GM21737 (cell line): ENCODE measurements around the gene FMNL2.
"Not testable (repeated sequence)": the region's sequence is repeated elsewhere in the genome, so short reads cannot be mapped to it uniquely, and the experiment has no call there.

ENCODE experiments used
- ATAC-seq: cut with Tn5 transposase; IDR thresholded peaks from one replicate; pipeline ENCODE4 v1.9.1; 2021; ENCODE audit warnings: mild to moderate bottlenecking, moderate library complexity; ENCODE audit not compliant: unreplicated experiment

The FMNL2 gene

DNA sequence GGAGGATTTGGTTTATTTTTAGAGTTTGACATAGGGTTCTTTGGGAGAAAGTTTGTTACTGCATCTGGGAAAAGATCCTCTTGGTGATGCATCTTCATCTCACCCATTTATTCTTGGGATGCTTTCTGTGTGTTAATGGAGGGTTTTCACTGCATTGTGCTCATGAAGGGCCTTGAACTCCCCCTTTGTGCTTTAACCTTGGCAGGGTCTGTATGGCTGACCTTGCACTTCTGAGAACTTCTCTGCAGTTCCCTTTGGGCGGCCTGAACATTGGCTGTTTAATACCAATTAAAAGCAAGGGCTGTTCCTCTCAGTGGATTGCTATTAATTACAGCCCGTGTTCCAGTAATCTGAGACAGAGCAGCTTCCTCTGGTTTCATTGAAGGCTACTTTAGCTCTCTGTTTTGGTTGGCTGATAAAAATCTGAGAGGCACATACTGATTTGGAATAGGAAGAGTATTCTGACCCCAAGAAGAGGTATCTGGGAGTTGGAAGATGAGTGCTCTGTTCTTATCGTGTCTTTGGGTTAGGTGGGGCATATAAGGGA is 37.5 kb downstream of the FMNL2 start:
- no peak for ATAC-seq

DNA sequence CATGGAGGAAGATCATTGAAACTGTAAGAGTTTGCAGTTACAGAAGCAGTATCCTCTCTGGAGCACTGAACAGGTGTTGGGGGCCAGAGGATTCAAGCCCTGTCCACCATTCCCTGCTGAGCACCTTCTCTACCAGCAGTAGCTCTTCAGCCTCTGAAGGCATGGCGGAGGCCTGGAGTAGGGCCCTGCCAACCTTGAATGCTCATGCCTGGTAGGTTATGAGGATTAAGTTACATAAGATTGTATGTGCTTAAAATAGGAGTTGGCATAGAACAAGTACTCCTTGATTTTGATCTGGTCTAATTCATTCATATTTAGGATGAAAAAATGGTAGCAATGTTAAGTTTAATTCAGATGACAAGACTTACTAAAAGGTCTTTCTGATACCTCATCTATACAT is 40.2 kb downstream of the FMNL2 start:
- ATAC-seq = no peak

DNA sequence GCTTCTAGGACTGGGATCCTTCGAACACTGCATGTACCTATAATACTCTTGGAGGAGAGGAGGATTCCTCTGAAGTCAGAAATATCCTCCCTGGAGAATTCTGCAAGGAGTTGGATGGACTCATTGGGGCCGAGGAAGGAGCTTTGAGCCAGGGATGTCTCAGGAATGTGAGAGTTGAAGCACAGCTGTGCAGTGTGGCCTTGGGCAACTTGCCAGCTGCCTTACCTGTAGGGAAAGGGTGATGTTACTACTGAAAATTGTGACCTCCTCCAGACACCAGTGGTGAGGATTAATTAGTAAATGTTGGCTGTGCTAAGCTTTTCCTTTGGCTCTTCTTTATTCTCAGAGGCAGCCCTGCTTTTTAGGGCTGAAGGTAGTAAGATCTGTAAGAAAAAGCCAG is 41.4 kb downstream of the FMNL2 start:
- ATAC-seq = no peak

DNA sequence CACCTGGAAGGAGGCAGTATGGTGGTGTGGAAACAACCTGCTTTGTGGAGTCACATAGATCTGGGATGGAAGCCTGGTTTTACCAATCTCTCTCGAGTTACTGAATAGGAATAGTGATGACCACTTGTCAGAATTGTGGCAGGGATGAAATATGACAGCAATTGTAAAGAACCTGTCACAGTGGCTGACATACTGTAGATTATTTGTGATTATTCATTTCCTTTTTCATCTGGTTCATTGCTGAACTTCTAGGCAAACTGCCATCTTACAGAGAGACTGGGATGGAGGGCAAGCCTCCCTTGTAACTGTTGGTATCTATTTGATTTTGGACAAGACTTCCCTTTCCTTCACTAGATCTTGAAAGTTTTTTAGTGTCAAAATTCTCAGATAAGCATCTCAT is 42.0 kb downstream of the FMNL2 start:
- ATAC-seq = no peak

DNA sequence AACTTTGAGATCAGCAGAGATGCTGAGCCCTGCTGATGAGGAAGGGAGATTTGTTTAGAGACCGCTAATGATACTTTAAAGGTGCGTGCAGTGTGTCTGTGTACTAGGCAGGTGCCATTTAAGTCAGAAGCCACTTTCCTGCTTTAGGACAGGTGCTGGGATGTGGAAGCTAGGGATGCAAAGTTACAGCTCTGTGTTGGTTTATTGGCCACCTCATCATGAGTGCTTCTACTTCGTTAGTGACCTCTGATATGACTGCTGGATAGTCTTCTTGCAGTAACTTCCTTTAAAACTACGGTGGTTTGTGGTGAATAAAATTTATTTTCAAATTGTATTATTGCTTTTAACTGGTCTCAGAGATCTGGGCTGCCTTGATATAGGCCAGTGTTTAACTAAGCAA is 44.1 kb downstream of the FMNL2 start:
- ATAC-seq = no peak

DNA sequence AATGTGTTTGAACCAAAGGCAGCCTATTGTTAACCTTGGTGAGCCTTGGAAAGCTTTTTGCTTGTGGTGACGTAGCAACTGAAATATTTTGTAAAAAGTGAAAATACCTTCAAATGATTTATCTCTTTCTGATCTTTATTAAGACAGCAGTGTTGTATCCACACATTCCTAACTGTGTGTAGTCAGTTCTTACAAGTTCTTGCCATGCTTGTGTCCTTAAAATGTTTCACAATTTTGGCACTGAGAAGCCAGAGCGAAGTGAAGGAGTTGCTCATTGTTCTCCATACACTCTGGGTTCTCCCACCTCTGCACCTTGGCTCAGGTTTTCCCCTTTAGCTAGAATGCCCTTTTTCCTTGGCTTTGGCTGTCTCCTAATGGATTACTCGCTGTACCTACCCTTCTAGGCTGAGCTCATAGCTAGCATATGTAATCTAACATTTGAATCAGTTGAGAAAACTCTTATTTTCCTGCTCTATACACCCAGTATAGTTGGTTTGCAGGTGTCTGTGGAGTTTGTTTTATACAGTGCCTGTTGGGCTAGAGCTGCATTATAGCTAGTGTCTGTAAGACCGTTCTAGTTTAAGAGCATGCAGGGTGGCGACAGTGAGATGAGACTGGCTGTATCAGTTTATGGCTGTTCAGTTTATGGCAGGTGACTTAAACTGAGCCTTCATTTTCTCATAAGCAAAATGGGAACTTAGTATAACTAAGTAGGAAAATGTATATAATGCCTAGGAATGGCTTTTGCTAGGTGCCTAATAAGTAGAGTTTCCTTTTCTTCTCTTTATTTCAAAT is 45.5 kb downstream of the FMNL2 start:
- ATAC-seq = no peak

DNA sequence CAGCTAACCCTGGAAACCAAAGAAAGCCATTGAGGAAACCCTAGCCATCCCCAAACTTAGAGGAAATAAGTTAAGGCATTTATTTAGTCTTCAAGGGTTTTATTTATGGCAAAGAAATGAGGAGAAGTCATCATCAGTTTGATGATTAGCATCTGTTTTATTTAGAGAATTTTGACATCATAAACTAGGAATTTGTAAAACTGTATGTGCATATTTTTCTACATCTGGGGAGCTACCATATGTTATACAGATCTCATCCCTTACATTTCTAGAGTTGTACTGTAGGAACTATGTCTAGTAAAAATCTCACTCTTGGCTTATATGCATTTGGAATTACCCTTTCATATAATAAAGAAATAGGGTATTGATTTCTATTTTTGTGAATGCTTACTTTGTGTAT is 48.7 kb downstream of the FMNL2 start:
- ATAC-seq = no peak

DNA sequence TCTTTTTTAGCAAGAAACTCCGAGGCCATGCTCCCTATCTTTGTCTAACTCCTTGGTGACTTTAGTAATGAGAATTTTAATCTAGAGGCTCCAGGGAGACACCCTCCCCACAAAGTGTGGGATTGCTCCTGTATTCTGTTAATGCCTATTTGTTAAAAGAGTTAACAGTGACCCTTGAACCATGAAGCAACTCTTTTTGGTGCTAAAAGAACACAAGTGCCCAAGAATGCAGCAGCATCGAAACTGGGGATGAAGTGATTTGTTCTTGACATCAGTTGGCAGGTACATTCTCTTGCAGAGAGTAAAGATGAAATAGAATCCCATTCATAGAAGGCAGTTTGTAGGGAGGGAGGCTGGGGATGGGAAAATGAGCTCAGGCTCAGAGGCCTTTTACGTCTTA is 50.0 kb downstream of the FMNL2 start:
- no peak for ATAC-seq

DNA sequence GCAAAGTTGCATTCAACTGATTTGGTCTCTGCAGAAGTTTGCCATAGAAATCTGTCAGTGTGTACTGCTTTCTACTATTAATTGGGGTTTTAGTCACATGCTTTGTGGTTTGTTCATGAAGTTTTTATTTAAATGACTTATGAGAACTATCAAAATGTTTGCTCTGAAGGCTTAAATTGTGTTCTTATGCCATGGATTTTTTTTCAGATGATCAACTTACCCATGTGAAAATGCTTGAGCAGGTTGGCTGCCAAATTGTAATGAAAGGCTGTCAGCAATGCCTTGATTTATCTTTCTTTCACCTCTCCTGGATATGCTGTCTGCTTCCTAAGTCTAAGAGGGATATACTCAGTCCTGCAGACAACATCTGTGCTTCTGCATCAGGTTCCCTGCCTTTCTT is 50.7 kb downstream of the FMNL2 start:
- ATAC-seq = no peak

DNA sequence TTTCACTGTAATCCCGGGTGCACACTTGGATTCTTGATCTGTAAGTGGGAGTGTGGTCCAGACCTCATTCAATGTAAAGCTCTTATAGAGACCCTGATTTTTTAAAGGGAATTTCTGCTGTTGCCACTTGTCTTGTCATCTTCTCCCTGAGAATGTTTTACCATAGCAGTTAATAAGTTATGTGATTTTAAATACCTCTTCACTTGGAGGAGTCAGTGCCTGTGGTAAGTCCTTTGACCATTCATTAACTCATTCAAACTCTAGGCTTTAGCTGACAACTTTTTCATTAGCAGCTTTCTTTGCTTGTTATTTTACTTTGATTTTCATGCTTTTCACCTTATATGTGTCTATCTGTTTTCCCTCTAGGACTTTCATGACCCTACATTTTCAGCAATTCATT is 51.3 kb downstream of the FMNL2 start:
- no peak for ATAC-seq

DNA sequence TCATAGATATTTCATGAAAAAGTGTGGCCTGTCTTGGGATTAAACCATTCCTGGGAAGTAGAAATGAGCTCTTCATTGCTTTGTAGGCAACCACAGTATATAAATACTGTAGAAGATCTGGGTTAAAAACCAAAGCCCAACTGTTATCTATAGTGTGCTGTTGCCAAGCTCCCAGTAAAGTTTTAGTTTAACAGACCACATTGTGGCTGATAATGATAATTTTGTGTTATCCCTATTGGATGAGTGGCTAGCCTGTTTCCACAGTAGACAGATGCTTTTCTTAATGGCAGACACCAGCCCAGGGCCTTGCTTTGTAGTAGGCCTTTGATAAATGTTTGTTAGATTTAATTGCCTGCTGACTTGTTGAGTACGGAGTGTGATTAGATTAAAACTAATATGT is 52.1 kb downstream of the FMNL2 start:
- no peak for ATAC-seq

DNA sequence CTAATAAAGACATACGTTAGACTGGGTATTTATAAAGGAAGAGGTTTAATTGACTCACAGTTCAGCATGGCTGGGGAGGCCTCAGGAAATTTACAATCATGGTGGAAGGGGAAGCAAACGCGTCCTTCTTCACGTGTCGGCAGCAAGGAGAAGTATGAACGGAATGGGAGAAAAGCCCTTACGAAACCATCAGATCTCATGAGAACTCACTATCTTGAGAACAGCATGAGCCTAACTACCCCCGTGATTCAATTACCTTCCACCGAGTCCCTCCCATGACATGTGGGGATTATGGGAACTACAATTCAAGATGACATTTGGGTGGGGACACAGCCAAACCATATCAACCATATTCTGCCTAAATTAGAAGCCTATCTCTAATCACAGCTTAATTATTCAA is 53.3 kb downstream of the FMNL2 start:
- ATAC-seq = not testable (repeated sequence)

DNA sequence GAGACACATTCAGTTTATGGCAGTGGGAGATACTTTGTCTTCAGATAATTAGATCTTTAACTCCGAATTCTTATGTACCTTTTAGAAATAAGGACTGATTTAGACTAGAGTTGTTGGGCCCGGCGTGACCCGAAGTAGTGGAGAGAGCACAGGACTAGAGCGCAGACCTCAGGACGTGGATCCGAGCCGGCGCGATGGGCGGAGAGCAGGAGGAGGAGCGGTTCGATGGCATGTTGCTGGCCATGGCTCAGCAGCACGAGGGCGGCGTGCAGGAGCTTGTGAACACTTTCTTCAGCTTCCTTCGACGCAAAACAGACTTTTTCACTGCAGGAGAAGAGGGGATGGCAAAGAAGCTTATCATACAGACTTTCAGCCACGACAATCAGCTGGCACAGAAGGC is 54.5 kb downstream of the FMNL2 start:
- no peak for ATAC-seq

DNA sequence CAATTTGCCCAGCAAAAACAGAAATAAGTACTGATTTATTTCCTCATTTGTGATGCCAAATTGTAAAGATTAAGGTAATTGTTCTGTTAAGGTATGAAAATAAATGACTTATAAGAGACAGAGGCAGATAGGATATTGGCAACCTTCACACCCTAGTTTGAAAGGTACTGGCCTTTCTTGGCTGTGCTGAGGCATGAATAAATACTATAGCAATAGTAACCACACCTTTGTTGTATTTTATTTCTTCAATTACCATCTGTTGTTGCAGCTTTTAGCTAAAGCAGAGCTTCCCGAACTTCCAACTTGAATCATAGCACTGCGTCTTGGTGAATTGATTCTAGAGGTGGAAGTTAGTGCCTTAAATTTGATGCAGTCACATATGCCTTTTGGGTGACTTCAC is 55.9 kb downstream of the FMNL2 start:
- ATAC-seq = no peak

DNA sequence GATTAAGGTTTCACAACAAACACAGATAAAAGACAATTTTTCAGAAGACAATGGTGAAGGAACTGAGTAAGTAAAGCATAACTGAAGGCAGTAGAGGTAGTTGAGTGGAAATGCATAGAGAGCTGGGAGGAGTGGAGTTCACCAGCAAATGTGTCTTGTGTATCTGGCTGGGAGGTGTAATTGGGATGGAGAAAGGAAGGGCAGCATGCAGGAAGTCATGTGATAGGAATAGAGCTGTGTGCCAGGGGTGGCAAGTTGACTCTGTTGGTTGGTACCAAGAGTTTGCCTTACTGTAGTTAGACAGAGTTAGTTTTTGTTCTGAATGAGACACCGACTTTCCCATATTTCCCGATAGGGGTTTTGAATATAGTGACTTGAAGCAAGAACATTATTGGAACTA is 56.3 kb downstream of the FMNL2 start:
- no peak for ATAC-seq

DNA sequence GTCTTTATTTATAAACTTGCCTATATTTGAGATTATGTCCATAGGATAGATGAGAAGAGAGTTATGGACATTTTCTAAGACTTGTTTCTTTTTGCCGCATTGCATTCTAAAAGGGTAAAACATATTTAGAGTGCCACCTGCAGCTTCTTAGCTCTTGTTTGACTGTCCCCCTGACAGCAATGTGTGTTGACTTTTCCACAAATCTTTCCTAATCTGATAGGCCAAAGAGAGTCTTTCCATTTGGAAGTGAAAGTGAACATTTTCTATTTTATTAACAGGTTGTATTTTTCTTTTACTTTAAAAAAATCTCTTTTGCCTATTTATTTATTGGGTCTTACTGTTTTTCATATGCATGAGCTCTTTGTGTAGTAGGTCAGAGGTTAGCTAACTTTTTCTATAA is 58.4 kb downstream of the FMNL2 start:
- ATAC-seq = no peak

DNA sequence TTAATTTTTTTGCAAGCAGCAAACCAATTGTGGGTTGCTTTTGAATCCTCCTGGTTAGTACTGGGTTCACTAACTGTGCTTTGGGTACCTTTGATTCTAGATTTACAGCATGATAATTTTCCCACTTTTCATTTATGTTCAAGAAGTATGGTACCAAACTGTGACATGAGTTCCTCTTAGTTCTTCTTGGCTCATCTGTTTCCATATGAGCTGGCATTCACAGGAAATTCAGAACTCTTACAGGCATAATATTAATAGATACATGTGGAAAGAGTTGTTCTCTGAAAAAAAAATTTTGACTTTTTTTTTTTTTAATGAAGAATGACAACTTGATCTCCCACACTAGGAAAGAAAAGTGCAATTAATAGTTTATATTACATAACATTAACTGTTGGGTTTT is 59.4 kb downstream of the FMNL2 start:
- ATAC-seq = no peak

DNA sequence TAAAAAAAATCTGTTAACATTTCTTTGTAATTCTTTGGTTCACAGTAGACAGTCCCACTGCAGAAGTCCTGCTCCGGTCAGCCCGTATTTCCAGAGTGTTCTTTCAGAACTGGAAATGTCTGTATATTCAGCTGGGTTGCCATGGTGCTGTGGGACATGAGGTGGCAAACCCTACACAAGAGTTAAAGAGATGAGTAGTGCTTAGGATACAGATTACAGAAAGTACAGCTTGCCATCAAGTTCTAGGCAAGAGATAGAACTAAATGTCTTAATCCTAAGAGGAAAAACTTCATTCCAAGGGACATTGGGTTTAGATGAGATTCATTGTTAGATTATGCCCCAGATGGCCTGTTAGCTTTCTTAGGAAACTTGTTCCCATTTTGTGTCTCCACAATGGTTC is 60.1 kb downstream of the FMNL2 start:
- no peak for ATAC-seq

DNA sequence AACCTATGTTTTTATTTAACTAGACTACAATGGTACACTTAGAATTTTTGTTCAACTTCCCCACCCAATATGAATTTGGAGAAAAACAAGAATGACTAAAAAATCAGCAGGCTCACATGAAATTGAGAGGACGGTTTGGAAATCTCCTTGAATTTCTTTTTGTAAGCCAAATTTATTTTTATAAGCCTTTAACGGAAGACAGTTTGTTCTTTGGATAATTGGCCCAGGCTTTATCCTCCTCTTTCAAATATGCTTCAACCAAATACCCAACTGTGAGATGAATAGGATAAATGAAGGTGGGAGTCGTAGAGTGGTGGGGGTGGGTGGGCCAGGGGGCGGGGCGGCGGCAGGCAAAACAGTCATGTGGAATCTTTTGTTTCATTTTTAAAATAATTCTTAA is 60.6 kb downstream of the FMNL2 start:
- no peak for ATAC-seq

DNA sequence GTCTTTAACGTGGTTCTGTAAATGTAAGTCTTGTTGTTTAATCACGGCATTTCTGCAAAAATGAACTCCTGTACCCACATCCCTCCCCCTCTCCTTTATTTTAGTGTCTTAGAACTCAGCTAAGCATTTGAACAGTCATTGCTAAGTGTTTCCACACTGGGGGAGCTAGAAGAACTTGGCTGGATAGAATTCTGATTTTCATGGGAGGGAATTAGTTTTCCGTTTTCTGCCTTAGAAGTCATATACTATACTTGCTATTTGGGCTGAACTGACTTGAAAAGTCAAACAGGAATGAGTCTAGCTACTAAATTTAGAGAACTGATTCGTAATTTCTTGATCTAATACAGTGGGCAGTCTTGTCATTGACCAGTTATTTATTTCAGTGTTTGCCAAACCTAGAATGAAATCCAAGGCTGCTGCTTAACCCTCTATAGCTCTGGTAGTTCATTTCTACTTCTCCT is 61.1 kb downstream of the FMNL2 start:
- ATAC-seq = no peak

DNA sequence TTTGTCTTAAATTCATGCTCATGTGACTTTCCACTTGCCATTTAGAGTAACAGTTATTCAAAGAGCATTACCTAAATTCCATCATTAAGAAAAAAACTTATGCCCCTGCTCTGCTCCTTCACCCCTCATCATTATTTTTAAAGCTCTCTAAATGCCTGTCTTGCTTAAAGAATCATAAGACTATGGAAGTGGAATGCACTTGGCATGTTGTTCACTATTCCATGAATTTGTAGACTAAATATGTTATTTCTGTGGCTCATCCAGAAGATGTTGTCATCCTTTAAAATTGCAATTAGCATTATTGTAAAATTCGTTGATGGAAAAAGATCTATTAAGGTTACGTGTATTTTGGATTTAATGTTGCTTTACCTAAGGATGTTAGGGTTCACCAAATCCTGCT is 61.8 kb downstream of the FMNL2 start:
- no peak for ATAC-seq

DNA sequence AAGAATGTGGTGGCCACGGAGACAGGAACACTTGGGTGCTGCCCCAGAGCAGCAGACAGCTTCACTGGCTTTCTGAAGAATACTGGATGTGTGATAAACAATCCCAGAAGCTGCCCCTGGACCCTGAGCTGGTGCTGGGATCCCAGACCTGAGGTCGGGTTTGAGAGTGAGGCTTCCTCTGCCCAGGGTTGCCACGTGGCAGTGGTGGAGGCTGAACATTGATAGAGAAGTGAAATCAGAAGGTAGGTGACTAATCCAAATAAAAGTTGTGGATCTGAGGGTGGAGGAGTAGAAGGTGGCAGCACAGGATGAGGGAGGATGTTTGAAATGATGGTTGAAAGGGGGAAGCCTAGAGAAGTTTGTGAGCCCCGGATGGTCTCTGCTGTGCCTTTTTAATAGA is 64.0 kb downstream of the FMNL2 start:
- ATAC-seq = no peak
